Left lung (tissue), 14 donors: ENCODE data around the gene GRIN1. TPM values are rescaled to one million over a fixed set of nuclear protein-coding genes. Genes with fewer than 3 reads are reported as not detected.

ENCODE experiments used
- ATAC-seq: fragments of 200-7000 bp; cut with Tn5 transposase; one replicate; pipeline ENCODE4 v1.9.1; 2020; ENCODE audit warnings: moderate library complexity
- DNase-seq, 4 donors: peaks; one replicate each; pipeline ENCODE4 v3.0.0-alpha.2; 2013 to 2020
- H3K27ac ChIP-seq, 2 donors: fragments of 200-600 bp; sonication (generic) in 1 of 2; one replicate each; pipeline versions ENCODE4 v1.5.0 to v1.8.0; 2020 to 2021
- H3K27me3 ChIP-seq, 2 donors: fragments of 200-600 bp; sonication (generic) in 1 of 2; one replicate each; pipeline versions ENCODE4 v1.5.0 to v1.8.0; 2020 to 2021
- H3K36me3 ChIP-seq, 2 donors: fragments of 200-600 bp; sonication (generic) in 1 of 2; one replicate each; pipeline versions ENCODE4 v1.5.0 to v1.8.0; 2020 to 2021
- H3K4me1 ChIP-seq, 2 donors: fragments of 200-600 bp; one replicate each; pipeline ENCODE4 v1.8.0; 2021
- H3K4me3 ChIP-seq, 2 donors: fragments of 200-600 bp; sonication (generic) in 1 of 2; one replicate each; pipeline versions ENCODE4 v1.5.0 to v1.8.0; 2020 to 2021; ENCODE audit warnings: mild to moderate bottlenecking in 1 of 2
- H3K9me3 ChIP-seq, 2 donors: fragments of 200-600 bp; sonication (generic) in 1 of 2; one replicate each; pipeline versions ENCODE4 v1.5.0 to v1.8.0; 2020 to 2021
- intact Hi-C, 2 donors: fragments of 100-400 bp; cut with DNase I; formaldehyde crosslinking; loops; one replicate each; pipeline versions ENCODE4 v1.11.2 to v1.14.2; 2022
- long read RNA-seq, 12 donors: library from polyadenylated mRNA in 2 of 12; unstranded in 2 of 12; transcript quantifications; one replicate each; pipeline ENCODE4 v2.0.0 and lab custom pipeline, GENCODE V29; 2019 to 2026
- polyA plus RNA-seq, 6 donors: library from polyadenylated mRNA; unstranded; fragments of 120-200 nt; gene quantifications; one replicate each; pipeline ENCODE4 v1.2.1, GENCODE V29; 2013; ENCODE audit not compliant: insufficient read length in 6 of 6
- total RNA-seq, 2 donors: library from RNA; stranded (reverse); fragmentation: NEBNext Ultra II Directional; extraction: Animal tissue kit (Norgen Biotek cat#: 25700); gene quantifications; one replicate each; pipeline ENCODE4 v1.2.1, GENCODE V29; 2021
- TF ChIP-seq, protein P1 (sequence below), 2 donors: fragments of 200-600 bp; sonication (generic) in 1 of 2; IDR thresholded peaks; one replicate each; pipeline versions ENCODE4 v1.5.0 to v1.8.0; 2021; ENCODE audit warnings: antibody characterized with exemption in 2 of 2
- donor health status: DM: no; HTN: yes; CAD: no.
- donor health status: DM: no; HTN: no; CAD: no.

The GRIN1 gene
- total RNA-seq (under 1 TPM; 0.17 to 0.55 TPM), polyA plus RNA-seq (under 1 TPM; 0.15 to 0.38 (median 0.28) TPM)
- long read RNA-seq, donor 1 = 0 reads
- long read RNA-seq, donor 2 = 0 reads
- long read RNA-seq, donor 3 = 0 reads
- long read RNA-seq, donor 4 = 0 reads
- long read RNA-seq, donor 5 = 0 reads
- long read RNA-seq, donor 6 = 0 reads
- long read RNA-seq, donor 7 = 0 reads
- long read RNA-seq, donor 8 = 0 reads
- long read RNA-seq, donor 9 = 0 reads
- long read RNA-seq, donor 10, partial matches to known transcripts = 1 of 1 reads
- long read RNA-seq, donor 10, other reads (novel, unspliced or antisense) = 0 of 1 reads
- long read RNA-seq, donor 11, full-length matches to known transcripts = 12 of 31 reads
- long read RNA-seq, donor 11, partial matches to known transcripts = 19 of 31 reads
- long read RNA-seq, donor 11, other reads (novel, unspliced or antisense) = 0 of 31 reads
- long read RNA-seq, donor 12 = 0 reads

GRCh38 chr9:137138722-137139467 lies at the start of gene GRIN1:
Gene GRIN1 (plus strand): TSS chr9:137139154. CDS start chr9:137139487, 333 bp downstream.
- intact Hi-C loops = no loop called here
- DNase-seq = peak in 2 of 4 donors; percentile 53 to 69
- TF ChIP-seq, protein P1, sequence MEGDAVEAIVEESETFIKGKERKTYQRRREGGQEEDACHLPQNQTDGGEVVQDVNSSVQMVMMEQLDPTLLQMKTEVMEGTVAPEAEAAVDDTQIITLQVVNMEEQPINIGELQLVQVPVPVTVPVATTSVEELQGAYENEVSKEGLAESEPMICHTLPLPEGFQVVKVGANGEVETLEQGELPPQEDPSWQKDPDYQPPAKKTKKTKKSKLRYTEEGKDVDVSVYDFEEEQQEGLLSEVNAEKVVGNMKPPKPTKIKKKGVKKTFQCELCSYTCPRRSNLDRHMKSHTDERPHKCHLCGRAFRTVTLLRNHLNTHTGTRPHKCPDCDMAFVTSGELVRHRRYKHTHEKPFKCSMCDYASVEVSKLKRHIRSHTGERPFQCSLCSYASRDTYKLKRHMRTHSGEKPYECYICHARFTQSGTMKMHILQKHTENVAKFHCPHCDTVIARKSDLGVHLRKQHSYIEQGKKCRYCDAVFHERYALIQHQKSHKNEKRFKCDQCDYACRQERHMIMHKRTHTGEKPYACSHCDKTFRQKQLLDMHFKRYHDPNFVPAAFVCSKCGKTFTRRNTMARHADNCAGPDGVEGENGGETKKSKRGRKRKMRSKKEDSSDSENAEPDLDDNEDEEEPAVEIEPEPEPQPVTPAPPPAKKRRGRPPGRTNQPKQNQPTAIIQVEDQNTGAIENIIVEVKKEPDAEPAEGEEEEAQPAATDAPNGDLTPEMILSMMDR (IDR thresholded peaks at IDR 0.05) = no peak
- Histone ChIP-seq H3K27me3 (peaks cover 50 to 100% of the 10 kb centered on the region in 2 donors), H3K27ac (no peak within 1 kb of the TSS), H3K36me3 (no peaks in the 10 kb centered on the region), H3K4me3 (no peak within 1 kb of the TSS), H3K9me3 (no peaks in the 10 kb centered on the region), H3K4me1 (peaks cover 0 to 3% of the 10 kb centered on the region in 2 donors)
- peak; percentile 83 for ATAC-seq

DNA sequence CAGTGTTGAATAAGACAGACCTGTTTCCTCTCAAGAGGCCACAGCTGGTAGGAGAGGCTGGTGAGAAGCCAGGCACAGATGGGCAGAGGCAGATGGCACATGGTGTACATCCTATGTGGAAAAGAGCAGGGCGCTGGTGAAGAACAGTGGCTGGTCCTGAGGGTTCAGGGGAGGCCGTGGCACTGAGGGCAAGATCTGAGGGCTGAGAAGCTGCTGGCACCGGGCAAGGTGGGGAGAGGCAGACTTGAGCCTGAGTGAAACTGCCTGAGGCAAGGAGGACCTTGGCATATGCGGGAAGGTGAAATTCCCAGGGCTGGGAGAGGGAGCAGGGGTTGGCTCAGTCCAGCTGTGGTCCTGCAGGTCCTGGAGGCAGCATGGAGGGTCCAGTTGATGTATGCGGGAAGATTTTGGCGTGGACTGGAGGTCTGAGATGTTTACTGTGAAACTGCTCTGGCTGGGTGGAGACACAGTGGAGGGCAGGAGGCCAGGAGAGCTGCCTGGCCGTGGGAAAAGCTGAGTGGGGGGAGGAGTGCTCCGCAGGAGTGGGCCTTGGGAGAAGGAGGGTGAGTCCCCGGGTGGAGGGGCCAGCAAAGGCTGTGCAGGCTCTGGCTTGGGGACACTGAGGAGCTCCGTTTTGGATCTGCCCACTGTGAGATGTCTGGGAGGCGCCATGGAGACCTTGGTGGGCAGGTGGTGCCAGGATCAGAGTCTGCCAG lies 49.6 kb upstream of the GRIN1 start:
- Histone ChIP-seq H3K9me3 (no peaks in the 10 kb centered on the region), H3K4me3 (no peak overlapping the region), H3K36me3 (peaks cover 0 to 24% of the 10 kb centered on the region in 2 donors), H3K27me3 (no peaks in the 10 kb centered on the region), H3K4me1 (peaks cover 17 to 31% of the 10 kb centered on the region in 2 donors), H3K27ac (no peak overlapping the region)
- TF ChIP-seq, protein P1 (IDR thresholded peaks at IDR 0.05) = no peak
- DNase-seq = no peak
- intact Hi-C loops = no loop called here
- no peak for ATAC-seq

DNA sequence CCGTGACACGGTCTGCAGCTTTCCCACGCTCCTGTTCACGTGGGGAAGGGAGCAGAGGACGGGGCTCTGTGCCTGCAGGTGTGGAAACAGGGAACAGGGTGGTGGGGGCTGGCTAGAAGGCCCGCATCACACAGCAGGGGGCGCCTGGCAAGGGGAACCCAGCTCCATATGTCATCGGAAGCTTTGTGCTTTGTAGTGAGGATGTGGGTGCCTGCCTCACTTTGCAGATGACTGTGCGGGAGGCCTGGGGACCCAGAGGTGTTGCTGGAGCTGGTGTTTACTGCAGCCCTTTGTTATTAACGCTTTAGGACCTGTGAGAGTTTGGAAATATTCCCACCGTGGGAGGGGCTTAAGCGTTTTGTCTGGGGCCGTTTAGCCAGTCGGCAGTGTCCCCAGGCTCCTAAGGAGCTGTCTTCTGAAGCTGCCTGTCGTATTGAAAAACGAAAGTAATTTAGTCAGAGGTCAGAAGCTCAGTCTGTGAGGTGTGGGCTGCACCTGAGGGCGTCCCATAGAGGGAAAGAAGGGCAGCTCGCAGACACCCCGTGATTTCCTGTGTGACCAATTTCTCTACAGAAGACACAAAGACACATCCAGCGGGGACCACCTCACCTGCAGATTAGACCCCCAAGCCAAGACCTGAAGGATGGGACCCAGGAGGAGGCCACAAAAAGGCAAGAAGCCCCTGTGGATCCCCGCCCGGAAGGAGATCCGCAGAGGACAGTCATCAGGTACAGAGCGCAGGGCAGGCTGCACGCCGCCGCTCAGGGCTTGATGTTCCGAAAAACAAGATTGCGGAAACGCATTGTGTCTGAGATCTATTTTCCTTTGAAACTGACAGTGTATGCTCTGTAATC lies 43.1 kb upstream of the GRIN1 start:
- Histone ChIP-seq H3K4me3 (no peak overlapping the region), H3K27ac (no peak overlapping the region), H3K4me1 (no peaks in the 10 kb centered on the region), H3K9me3 (no peaks in the 10 kb centered on the region), H3K27me3 (no peaks in the 10 kb centered on the region), H3K36me3 (peaks cover 0 to 87% of the 10 kb centered on the region in 2 donors)
- intact Hi-C loops = no loop called here
- TF ChIP-seq, protein P1 (IDR thresholded peaks at IDR 0.05) = no peak
- DNase-seq = no peak
- peak; percentile 37 for ATAC-seq

DNA sequence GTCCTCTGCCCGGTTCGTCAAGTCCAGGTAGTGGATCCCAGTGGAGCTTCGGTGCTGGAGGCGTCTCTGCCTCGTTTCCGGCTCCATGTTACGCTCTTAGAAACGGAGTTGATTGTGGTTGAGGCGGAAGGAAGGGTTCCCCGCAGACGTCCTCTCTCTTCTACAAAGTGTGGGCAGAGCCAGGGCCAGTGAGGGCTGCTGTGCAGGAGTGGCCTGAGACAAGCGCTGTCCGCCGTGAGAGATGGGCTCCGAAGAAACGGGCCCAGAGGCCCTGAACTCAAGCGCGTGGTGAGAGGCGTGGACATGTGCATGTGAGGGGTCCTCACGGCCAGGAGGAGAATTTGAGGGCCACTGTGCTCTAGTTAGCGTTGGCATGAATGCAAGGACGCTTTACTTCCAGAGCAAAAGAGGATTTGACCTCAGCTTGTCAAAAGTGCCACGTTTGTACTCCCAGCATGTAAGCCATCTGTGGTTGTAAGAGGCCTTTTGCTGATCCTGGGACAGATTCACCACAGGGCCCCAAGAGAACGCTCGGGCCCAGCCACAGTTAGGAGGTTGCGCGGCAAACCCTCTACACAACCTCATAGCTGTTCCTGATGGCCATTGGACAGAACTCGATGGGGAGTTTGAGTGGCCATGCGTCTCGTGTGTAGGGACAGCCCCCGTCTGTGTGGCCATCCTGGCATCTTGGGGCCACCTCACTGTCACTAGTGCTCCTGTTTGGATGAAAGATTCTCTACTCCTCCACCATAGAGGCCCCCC lies 42.0 kb upstream of the GRIN1 start:
- Histone ChIP-seq H3K4me1 (no peaks in the 10 kb centered on the region), H3K36me3 (peaks cover 0 to 88% of the 10 kb centered on the region in 2 donors), H3K27me3 (no peaks in the 10 kb centered on the region), H3K27ac (no peak overlapping the region), H3K9me3 (no peaks in the 10 kb centered on the region), H3K4me3 (no peak overlapping the region)
- intact Hi-C loops = no loop called here
- ATAC-seq (no peak), DNase-seq (no peak)
- TF ChIP-seq, protein P1 (IDR thresholded peaks at IDR 0.05) = no peak
